Stimulated activated naive CD8-positive, alpha-beta T cell treated with anti-CD3 and anti-CD28 coated beads, Interleukin-15, amount 100 ng/mL, for 72 hours (primary cell): ENCODE data around the gene ZNF735.
"Not testable (repeated sequence)": the region's sequence is repeated elsewhere in the genome, so short reads cannot be mapped to it uniquely, and the experiment has no call there.

Experiments used
- ATAC-seq: fragments of 150-1000 bp; cut with Tn5 transposase; 2 replicates; pipeline ENCODE4 v1.10.0; 2021; ENCODE audit warnings: mild to moderate bottlenecking, moderate library complexity
- DNase-seq, 2 donors: peaks; one replicate each; pipeline ENCODE4 v3.0.0; 2021 to 2022
- H3K27ac Mint-ChIP-seq, 2 donors: one replicate each; pipeline ENCODE4 v1.8.0; 2022; ENCODE audit warnings: mild to moderate bottlenecking in 2 of 2, mixed read lengths in 2 of 2, moderate library complexity in 2 of 2
- H3K27me3 Mint-ChIP-seq: one replicate; pipeline ENCODE4 v1.8.0; 2022; ENCODE audit warnings: mixed read lengths
- H3K4me1 Mint-ChIP-seq: one replicate; pipeline ENCODE4 v1.8.0; 2022; ENCODE audit warnings: mild to moderate bottlenecking, mixed read lengths
- H3K4me3 Mint-ChIP-seq, 2 donors: one replicate each; pipeline ENCODE4 v1.8.0; 2022; ENCODE audit warnings: mild to moderate bottlenecking in 2 of 2, mixed read lengths in 2 of 2, moderate library complexity in 1 of 2
- H3K9me3 Mint-ChIP-seq, 2 donors: one replicate each; pipeline ENCODE4 v1.8.0; 2022; ENCODE audit warnings: mixed read lengths in 2 of 2

Gene ZNF735

GRCh38 chr7:64206903-64207302 is at the start of gene ZNF735:
ZNF735 (plus strand) TSS chr7:64207203; CDS start chr7:64207203, 0 bp downstream.
- Mint-ChIP-seq H3K27me3 (no peaks in the 10 kb centered on the region), H3K4me3 (no peak within 1 kb of the TSS), H3K4me1 (no peaks in the 10 kb centered on the region), H3K9me3 (peaks cover 18 to 27% of the 10 kb centered on the region in 2 donors), H3K27ac (no peak within 1 kb of the TSS)
- no peak for ATAC-seq
- DNase-seq, result no peak

- H3K27ac Mint-ChIP-seq, H3K4me3 Mint-ChIP-seq: not testable (repeated sequence)
- H3K9me3 Mint-ChIP-seq, result peaks cover 14 to 36% of the 10 kb centered on the region in 2 donors
These were observed 36.0 kb upstream of the ZNF735 start for GRCh38 chr7:64170974-64171373.

GRCh38 chr7:64174328-64174727 is 32.7 kb upstream of the ZNF735 start:
- no peak for DNase-seq
- Mint-ChIP-seq H3K9me3 (peaks cover 19 to 36% of the 10 kb centered on the region in 2 donors), H3K4me1 (no peaks in the 10 kb centered on the region), H3K27ac (no peak overlapping the region), H3K4me3 (no peak overlapping the region), H3K27me3 (no peaks in the 10 kb centered on the region)
- no peak for ATAC-seq

More at GRCh38 chr7:64170974-64171373, 36.0 kb upstream of the ZNF735 start:
- not testable (repeated sequence) for H3K4me1 Mint-ChIP-seq, ATAC-seq, H3K27me3 Mint-ChIP-seq, DNase-seq

DNA sequence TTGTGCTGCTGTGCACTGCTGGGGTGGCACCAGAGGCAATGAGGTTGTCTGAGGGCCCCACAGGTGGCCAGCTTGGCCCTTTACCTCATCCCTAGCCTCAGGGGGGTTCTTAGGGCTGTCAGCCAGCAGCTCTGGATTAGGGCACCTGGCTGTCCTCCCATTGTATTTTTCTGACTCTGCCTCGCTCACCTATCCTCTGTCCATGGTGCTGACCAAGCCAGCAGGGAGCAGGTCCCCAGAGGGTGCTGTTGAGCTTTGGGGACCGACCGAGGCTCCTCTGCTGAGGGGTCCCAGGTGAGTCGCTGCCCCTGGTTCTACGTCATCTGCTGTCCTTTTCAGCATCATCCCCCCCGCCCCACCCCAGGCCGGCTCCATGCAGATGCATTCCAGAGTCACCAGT is 32.1 kb upstream of the ZNF735 start:
- Mint-ChIP-seq H3K9me3 (peaks cover 16 to 32% of the 10 kb centered on the region in 2 donors), H3K27me3 (peaks cover 1% of the 10 kb centered on the region), H3K4me1 (no peaks in the 10 kb centered on the region), H3K4me3 (no peak overlapping the region), H3K27ac (no peak overlapping the region)
- DNase-seq, result no peak
- ATAC-seq, result no peak

GRCh38 chr7:64180989-64181388 is 26.0 kb upstream of the ZNF735 start:
- no peaks in the 10 kb centered on the region for H3K4me1 Mint-ChIP-seq
- ATAC-seq, result no peak
- no peak for DNase-seq
- H3K27ac Mint-ChIP-seq, result no peak overlapping the region
- H3K9me3 Mint-ChIP-seq, result peaks cover 5 to 12% of the 10 kb centered on the region in 2 donors
- H3K27me3 Mint-ChIP-seq, result peaks cover 22% of the 10 kb centered on the region
- no peak overlapping the region for H3K4me3 Mint-ChIP-seq

- H3K4me3 Mint-ChIP-seq, result no peak overlapping the region
- ATAC-seq, result no peak
These were observed 25.4 kb upstream of the ZNF735 start for GRCh38 chr7:64181586-64181985.

DNA sequence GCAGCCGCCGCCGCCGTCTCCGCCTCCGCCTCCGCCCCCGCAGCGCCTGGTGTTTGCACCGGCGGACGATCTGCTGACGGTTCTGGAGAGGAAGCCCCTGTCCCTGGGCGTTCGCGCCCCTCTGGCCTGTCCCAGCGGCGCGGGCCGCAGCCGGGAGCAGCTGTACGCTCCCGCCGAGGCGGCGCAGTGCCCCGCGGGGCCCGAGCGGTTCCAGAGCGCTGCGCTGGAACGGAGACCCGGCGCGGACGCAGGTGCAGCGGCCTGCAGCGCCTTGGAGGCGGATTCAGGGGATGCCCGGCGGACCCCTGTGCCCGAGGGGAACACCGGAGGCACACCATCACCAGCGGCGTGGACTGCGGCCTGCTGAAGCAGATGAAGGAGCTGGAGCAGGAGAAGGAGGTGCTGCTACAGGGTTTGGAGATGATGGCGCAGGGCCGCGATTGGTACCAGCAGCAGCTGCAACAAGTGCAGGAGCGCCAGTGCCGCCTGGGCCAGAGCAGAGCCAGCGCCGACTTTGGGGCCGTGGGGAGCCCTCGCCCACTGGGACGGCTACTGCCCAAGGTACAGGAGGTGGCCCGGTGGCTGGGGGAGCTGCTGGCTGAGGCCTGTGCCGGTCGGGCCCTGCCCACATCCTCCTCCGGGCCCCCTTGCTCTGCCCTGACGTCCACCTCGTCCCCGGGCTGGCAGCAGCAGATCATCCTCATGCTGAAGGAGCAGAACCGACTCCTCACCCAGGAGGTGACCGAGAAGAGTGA is 24.8 kb upstream of the ZNF735 start:
- H3K27me3 Mint-ChIP-seq, result peaks cover 22% of the 10 kb centered on the region
- DNase-seq (no peak), ATAC-seq (no peak)
- no peak overlapping the region for H3K27ac Mint-ChIP-seq
- peaks cover 5 to 12% of the 10 kb centered on the region in 2 donors for H3K9me3 Mint-ChIP-seq
- no peak overlapping the region for H3K4me3 Mint-ChIP-seq
- H3K4me1 Mint-ChIP-seq, result no peaks in the 10 kb centered on the region

More at GRCh38 chr7:64181586-64181985, 25.4 kb upstream of the ZNF735 start:
- Mint-ChIP-seq H3K27ac (no peak overlapping the region), H3K27me3 (peaks cover 22% of the 10 kb centered on the region), H3K9me3 (peaks cover 5 to 12% of the 10 kb centered on the region in 2 donors), H3K4me1 (no peaks in the 10 kb centered on the region)
- no peak for DNase-seq

GRCh38 chr7:64183126-64183742 is 23.8 kb upstream of the ZNF735 start:
- DNase-seq (peak; percentile 32 to 33), ATAC-seq (peak; percentile 11)
- peaks cover 22% of the 10 kb centered on the region for H3K27me3 Mint-ChIP-seq
- H3K4me1 Mint-ChIP-seq, result no peaks in the 10 kb centered on the region
- no peak overlapping the region for H3K4me3 Mint-ChIP-seq
- H3K27ac Mint-ChIP-seq, result peak overlapping the region in 1 of 2 donors; percentile 19
- H3K9me3 Mint-ChIP-seq, result peaks cover 5 to 12% of the 10 kb centered on the region in 2 donors

- ATAC-seq, result peak; percentile 58
- no peaks in the 10 kb centered on the region for H3K4me1 Mint-ChIP-seq
- no peak overlapping the region for H3K4me3 Mint-ChIP-seq
- no peak overlapping the region for H3K27ac Mint-ChIP-seq
- peaks cover 22% of the 10 kb centered on the region for H3K27me3 Mint-ChIP-seq
- peaks cover 1 to 12% of the 10 kb centered on the region in 2 donors for H3K9me3 Mint-ChIP-seq
- DNase-seq, result no peak
These were observed 23.1 kb upstream of the ZNF735 start for GRCh38 chr7:64183827-64184372.

GRCh38 chr7:64184376-64184775 is 22.6 kb upstream of the ZNF735 start:
- DNase-seq (no peak), ATAC-seq (no peak)
- no peak overlapping the region for H3K4me3 Mint-ChIP-seq
- peaks cover 6 to 12% of the 10 kb centered on the region in 2 donors for H3K9me3 Mint-ChIP-seq
- no peaks in the 10 kb centered on the region for H3K4me1 Mint-ChIP-seq
- H3K27me3 Mint-ChIP-seq, result peaks cover 22% of the 10 kb centered on the region
- H3K27ac Mint-ChIP-seq, result no peak overlapping the region

DNA sequence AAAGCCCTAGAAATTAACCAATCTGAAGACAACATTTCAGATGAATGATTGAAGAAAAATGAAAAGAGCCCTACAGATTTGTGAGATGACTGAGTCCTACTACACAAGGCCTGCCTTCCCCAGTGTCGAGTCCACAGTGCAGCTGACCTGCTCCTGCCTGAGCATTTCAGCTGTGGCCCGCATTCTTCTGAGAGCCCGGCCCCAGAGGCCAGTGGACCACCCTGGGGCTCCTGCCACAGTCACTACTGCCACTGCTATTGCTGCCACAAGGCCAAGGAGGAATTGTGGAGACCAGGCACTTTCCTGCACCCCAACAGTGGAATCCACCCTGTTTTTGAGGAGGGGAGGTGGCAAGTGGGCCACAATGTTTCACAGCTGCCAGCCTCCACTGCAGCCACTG is 19.6 kb upstream of the ZNF735 start:
- Mint-ChIP-seq H3K27me3 (peaks cover 7% of the 10 kb centered on the region), H3K4me1 (no peaks in the 10 kb centered on the region), H3K27ac (no peak overlapping the region), H3K4me3 (no peak overlapping the region), H3K9me3 (peaks cover 0 to 7% of the 10 kb centered on the region in 2 donors)
- ATAC-seq, result no peak
- DNase-seq, result no peak

DNA sequence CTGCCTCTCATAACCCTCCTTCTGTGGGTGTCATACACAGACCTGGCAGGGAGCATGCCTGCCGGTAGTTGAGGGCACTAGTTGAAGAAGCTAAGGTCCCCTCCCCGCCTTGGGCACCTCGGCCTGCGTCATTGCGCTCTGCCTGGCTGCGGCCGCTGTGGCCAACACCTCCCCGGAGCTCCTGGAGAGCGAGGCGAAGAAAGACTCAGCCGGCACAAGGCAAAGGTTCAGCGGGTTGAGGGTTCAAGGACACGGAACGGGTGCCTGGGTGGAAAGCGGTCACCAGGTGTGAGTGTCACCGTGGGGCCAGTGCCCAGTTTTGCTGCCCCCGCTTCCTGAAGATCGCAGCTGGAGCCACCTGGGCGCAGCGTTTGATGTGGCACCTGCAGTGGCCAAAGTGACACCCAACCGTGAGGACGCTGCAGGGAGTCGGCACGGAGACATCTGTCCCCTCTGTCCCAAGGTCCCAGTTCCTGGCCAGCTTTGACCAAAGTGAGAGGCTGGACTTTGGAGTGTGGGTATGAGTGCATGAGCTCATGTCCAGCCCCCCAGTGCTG is 14.8 kb upstream of the ZNF735 start:
- H3K4me3 Mint-ChIP-seq, result no peak overlapping the region
- H3K4me1 Mint-ChIP-seq, result no peaks in the 10 kb centered on the region
- peaks cover 0 to 7% of the 10 kb centered on the region in 2 donors for H3K9me3 Mint-ChIP-seq
- no peak overlapping the region for H3K27ac Mint-ChIP-seq
- ATAC-seq (no peak), DNase-seq (no peak)
- H3K27me3 Mint-ChIP-seq, result no peaks in the 10 kb centered on the region

- no peak overlapping the region for H3K27ac Mint-ChIP-seq
- no peak for DNase-seq
- H3K9me3 Mint-ChIP-seq, result peaks cover 0 to 7% of the 10 kb centered on the region in 2 donors
- H3K4me1 Mint-ChIP-seq, result no peaks in the 10 kb centered on the region
- H3K4me3 Mint-ChIP-seq, result no peak overlapping the region
- no peaks in the 10 kb centered on the region for H3K27me3 Mint-ChIP-seq
- ATAC-seq, result no peak
These were observed 14.2 kb upstream of the ZNF735 start for GRCh38 chr7:64192775-64193174.

- H3K9me3 Mint-ChIP-seq, result peaks cover 34 to 50% of the 10 kb centered on the region in 2 donors
- DNase-seq, H3K4me1 Mint-ChIP-seq, H3K27me3 Mint-ChIP-seq, ATAC-seq, H3K27ac Mint-ChIP-seq, H3K4me3 Mint-ChIP-seq: not testable (repeated sequence)
These were observed 12.8 kb downstream of the ZNF735 start for GRCh38 chr7:64219710-64220298.

GRCh38 chr7:64223366-64223765 is 16.4 kb downstream of the ZNF735 start:
- Mint-ChIP-seq H3K27ac (no peak overlapping the region), H3K9me3 (peaks cover 40 to 61% of the 10 kb centered on the region in 2 donors), H3K4me1 (no peaks in the 10 kb centered on the region), H3K4me3 (no peak overlapping the region), H3K27me3 (no peaks in the 10 kb centered on the region)
- ATAC-seq (no peak), DNase-seq (no peak)
